GM23248 (cell line): ENCODE results near the gene SSR2. TPM values are rescaled to one million over a fixed set of nuclear protein-coding genes. Genes with fewer than 3 reads are reported as not detected.

Source experiments
- DNase-seq: peaks from one replicate; pipeline ENCODE4 v3.0.0-alpha.2; 2015
- H2AFZ ChIP-seq: fragments of 200-600 bp; sonication (generic); 2 replicates; pipeline ENCODE4 v1.6.1; 2016; ENCODE audit warnings: antibody characterized with exemption
- H3F3A ChIP-seq: fragments of 200-600 bp; sonication (generic); 2 replicates; pipeline ENCODE4 v1.6.1; 2016; ENCODE audit warnings: mild to moderate bottlenecking, antibody characterized with exemption, mixed run types; ENCODE audit not compliant: insufficient read depth
- H3K27ac ChIP-seq: fragments of 200-600 bp; sonication (generic); 2 replicates; pipeline ENCODE4 v1.5.1; 2016; ENCODE audit warnings: mild to moderate bottlenecking
- H3K27me3 ChIP-seq: fragments of 200-600 bp; sonication (generic); replicated peaks from 2 replicates; pipeline ENCODE4 v1.6.1; 2016; ENCODE audit warnings: mild to moderate bottlenecking; ENCODE audit not compliant: insufficient read depth
- H3K36me3 ChIP-seq: fragments of 200-600 bp; sonication (generic); 2 replicates; pipeline ENCODE4 v1.6.1; 2016; ENCODE audit warnings: low read depth, mild to moderate bottlenecking
- H3K4me1 ChIP-seq: fragments of 200-600 bp; sonication (generic); 2 replicates; pipeline ENCODE4 v1.6.1; 2016; ENCODE audit warnings: mild to moderate bottlenecking; ENCODE audit not compliant: insufficient read depth
- H3K4me2 ChIP-seq: fragments of 200-600 bp; sonication (generic); one replicate; pipeline ENCODE4 v1.6.1; 2016; ENCODE audit warnings: mild to moderate bottlenecking; ENCODE audit not compliant: unreplicated experiment
- H3K4me3 ChIP-seq: fragments of 200-600 bp; sonication (generic); 2 replicates; pipeline ENCODE4 v1.5.1; 2016; ENCODE audit warnings: mild to moderate bottlenecking
- H3K79me2 ChIP-seq: fragments of 200-600 bp; sonication (generic); 2 replicates; pipeline ENCODE4 v1.6.1; 2016; ENCODE audit warnings: mild to moderate bottlenecking; ENCODE audit not compliant: insufficient read depth
- H3K9ac ChIP-seq: fragments of 200-600 bp; sonication (generic); 2 replicates; pipeline ENCODE4 v1.6.1; 2016; ENCODE audit warnings: mild to moderate bottlenecking
- H3K9me2 ChIP-seq: fragments of 200-600 bp; sonication (generic); 2 replicates; pipeline ENCODE4 v1.6.1; 2016; ENCODE audit warnings: mixed run types, mild to moderate bottlenecking, moderate library complexity; ENCODE audit not compliant: insufficient read depth
- H3K9me3 ChIP-seq: fragments of 200-600 bp; sonication (generic); one replicate; pipeline ENCODE4 v1.6.1; 2017; ENCODE audit warnings: low read depth
- H4K20me1 ChIP-seq: fragments of 200-600 bp; sonication (generic); 2 replicates; pipeline ENCODE4 v1.6.0; 2016; ENCODE audit not compliant: insufficient read depth
- EZH2 ChIP-seq: fragments of 200-600 bp; sonication (generic); IDR thresholded peaks from 2 replicates; pipeline ENCODE4 v1.6.1; 2018; ENCODE audit warnings: antibody characterized with exemption, mild to moderate bottlenecking; ENCODE audit not compliant: insufficient read depth, poor library complexity, severe bottlenecking
- EZH2phosphoT487 ChIP-seq: fragments of 200-600 bp; sonication (generic); IDR thresholded peaks from 2 replicates; pipeline ENCODE4 v1.6.1; 2018; ENCODE audit warnings: antibody characterized with exemption, moderate library complexity, mild to moderate bottlenecking, low read depth; ENCODE audit not compliant: insufficient read depth
- WGBS, 2 experiments: methylation state at CpG; one replicate each; pipeline ENCODE4 v1.1.6; 2015 to 2017; ENCODE audit warnings: low lambda C conversion rate in 2 of 2, low coverage in 1 of 2; ENCODE audit errors: missing lambda C conversion rate in 2 of 2; 5-methylcytosine and 5-hydroxymethylcytosine counted together
- in situ Hi-C: fragments of 300-500 bp; cut with MboI; formaldehyde crosslinking; loops from 2 replicates; pipeline ENCODE4 v1.15.0; 2020
- polyA plus RNA-seq: library from polyadenylated mRNA; unstranded; fragments of >200 nt; fragmentation: Nextera tagmentation; extraction: Ambion mirVana; gene quantifications from 2 replicates; pipeline ENCODE4 v1.2.1, GENCODE V29; 2016
- total RNA-seq: library from RNA; depleted of rRNA; stranded (reverse); fragments of >200 nt; shearing (Covaris generic); gene quantifications from 2 replicates; pipeline ENCODE4 v1.2.3, GENCODE V29; 2014

SSR2 gene
- total and polyA plus RNA-seq, 2 experiments from 2014 or later = 318 to 695 TPM

DNA sequence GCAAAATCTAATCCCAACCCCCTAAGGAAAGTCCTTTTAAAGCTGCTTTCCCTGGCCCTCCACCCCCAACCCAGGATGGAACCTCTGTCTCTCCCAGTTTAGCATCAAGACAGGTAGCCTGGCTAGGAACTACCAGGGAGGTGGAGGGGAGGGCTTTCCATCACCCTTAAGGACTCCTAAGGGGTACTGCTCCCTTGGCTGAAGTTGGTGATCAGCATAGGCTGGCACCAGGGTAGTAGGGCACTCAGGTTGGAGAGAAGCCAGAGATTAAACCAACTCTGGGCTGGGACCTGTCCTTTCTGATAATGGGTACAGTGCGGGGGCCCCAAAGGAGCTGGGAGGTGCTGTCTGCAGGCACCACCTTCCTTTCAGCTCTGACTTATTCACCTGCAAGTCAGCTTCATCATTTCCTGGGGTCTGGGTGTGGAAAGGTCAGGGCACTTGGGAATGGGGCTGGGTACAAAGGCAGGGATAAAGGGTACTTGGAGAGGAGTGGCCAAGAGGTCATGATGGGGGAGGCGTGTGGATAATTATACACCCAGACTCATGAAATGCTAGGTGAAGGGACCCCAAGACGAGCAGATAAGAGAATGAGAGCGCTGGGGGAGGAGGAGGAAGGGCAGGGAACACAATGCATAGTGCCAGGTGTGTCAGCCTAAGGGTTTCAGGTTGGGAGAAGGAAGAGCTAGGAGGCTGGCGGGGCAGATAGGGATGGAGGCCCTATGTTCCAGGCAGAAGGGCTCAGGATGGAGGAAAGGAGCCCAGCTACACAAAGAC, 43.6 kb downstream of the SSR2 start:
- Histone ChIP-seq H2AFZ (no peak overlapping the region), H3K4me1 (peaks cover 43% of the 10 kb centered on the region), H3K4me3 (peak overlapping the region; percentile 94), H3K79me2 (peaks cover 100% of the 10 kb centered on the region), H3F3A (peaks cover 59% of the 10 kb centered on the region), H3K9ac (peak overlapping the region; percentile 97), H3K9me3 (no peaks in the 10 kb centered on the region), H3K27me3 (no peaks in the 10 kb centered on the region), H3K9me2 (no peaks in the 10 kb centered on the region), H3K36me3 (peaks cover 10% of the 10 kb centered on the region; the same call in 1 of the 2 replicates), H4K20me1 (peaks cover 12% of the 10 kb centered on the region; the same call in 1 of the 2 replicates), H3K4me2 (peak overlapping the region; percentile 97), H3K27ac (peak overlapping the region; percentile 96)
- in situ Hi-C loops = no loop called here
- 10 to 16% methylated on average over 5 of the region's 5 CpGs for WGBS, 2 experiments
- no peak for DNase-seq
- TF ChIP-seq EZH2phosphoT487 (no peak), EZH2 (no peak)

- peaks cover 12% of the 10 kb centered on the region; the same call in 1 of the 2 replicates for H4K20me1 ChIP-seq
- H3K27ac ChIP-seq = peak overlapping the region; percentile 96
- no peak overlapping the region for H2AFZ ChIP-seq
- WGBS, 2 experiments = 3 to 4% methylated on average over 12 to 14 of the region's 14 CpGs
- H3K9me2 ChIP-seq = no peaks in the 10 kb centered on the region
- peaks cover 43% of the 10 kb centered on the region for H3K4me1 ChIP-seq
- H3K36me3 ChIP-seq = peaks cover 10% of the 10 kb centered on the region; the same call in 1 of the 2 replicates
- peaks cover 53% of the 10 kb centered on the region for H3F3A ChIP-seq
- peak; percentile 79 for DNase-seq
- peak overlapping the region; percentile 97 for H3K4me2 ChIP-seq
- in situ Hi-C loops = no loop called here
- no peak for TF ChIP-seq EZH2phosphoT487
- TF ChIP-seq EZH2 = no peak
- H3K4me3 ChIP-seq = peak overlapping the region; percentile 94
- peaks cover 100% of the 10 kb centered on the region for H3K79me2 ChIP-seq
- peak overlapping the region; percentile 97 for H3K9ac ChIP-seq
- H3K9me3 ChIP-seq = no peaks in the 10 kb centered on the region
- H3K27me3 ChIP-seq = no peaks in the 10 kb centered on the region
Observed at GRCh38 chr1:155976062-155976912, 44.5 kb downstream of the SSR2 start.

DNA sequence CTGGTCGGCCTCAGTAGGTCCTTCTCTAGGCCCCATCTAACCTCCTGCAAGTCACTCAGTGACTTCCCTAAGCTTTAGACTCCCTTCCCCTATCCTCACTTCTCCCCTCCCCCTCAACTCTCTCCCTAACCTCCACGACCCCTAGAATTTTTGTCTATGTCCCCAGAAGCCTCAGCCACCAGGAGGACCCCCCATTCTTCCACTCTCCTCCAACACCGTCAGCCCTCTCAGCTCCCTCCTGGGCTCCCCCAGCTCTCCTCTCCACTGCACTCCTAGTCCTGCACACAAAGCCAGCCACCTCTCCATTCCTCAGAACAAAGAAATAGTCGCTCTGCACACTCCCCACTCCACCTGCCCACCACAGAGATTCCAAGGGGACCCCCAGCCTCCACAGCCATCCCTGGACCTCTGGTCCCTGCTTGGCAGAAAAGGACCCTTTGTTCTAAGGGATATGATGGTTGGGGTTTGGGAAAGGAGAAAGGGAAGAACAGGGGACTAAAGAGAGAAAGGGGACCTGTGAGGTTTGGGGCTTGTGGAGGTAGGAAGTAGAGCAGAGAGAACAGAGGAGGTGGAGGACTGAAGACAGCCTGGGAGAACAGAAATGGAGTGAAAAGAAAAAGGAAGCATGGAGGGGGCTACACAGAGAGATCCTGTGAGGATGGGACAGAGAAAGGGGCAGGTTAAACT, 45.2 kb downstream of the SSR2 start:
- TF ChIP-seq EZH2 (no peak), EZH2phosphoT487 (no peak)
- Histone ChIP-seq H3K27me3 (no peaks in the 10 kb centered on the region), H3K27ac (peak overlapping the region; percentile 96), H3K4me1 (peaks cover 42% of the 10 kb centered on the region), H3K4me2 (peak overlapping the region; percentile 97), H3K4me3 (peak overlapping the region; percentile 94), H3K9me3 (no peaks in the 10 kb centered on the region), H3K36me3 (peaks cover 8% of the 10 kb centered on the region; the same call in 1 of the 2 replicates), H3K9ac (peak overlapping the region; percentile 97), H4K20me1 (peaks cover 12% of the 10 kb centered on the region; the same call in 1 of the 2 replicates), H2AFZ (no peak overlapping the region), H3F3A (peaks cover 52% of the 10 kb centered on the region), H3K79me2 (peaks cover 100% of the 10 kb centered on the region), H3K9me2 (no peaks in the 10 kb centered on the region)
- in situ Hi-C loops = no loop called here
- DNase-seq = no peak
- WGBS, 2 experiments = 17 to 20% methylated on average over 4 of the region's 4 CpGs
